GM23248 (cell line): ENCODE results near the gene EXO5.

Experiments used
- EZH2 ChIP-seq: fragments of 200-600 bp; sonication (generic); IDR thresholded peaks from 2 replicates; pipeline ENCODE4 v1.6.1; 2018; ENCODE audit warnings: antibody characterized with exemption, mild to moderate bottlenecking; ENCODE audit not compliant: insufficient read depth, poor library complexity, severe bottlenecking
- EZH2phosphoT487 ChIP-seq: fragments of 200-600 bp; sonication (generic); IDR thresholded peaks from 2 replicates; pipeline ENCODE4 v1.6.1; 2018; ENCODE audit warnings: antibody characterized with exemption, moderate library complexity, mild to moderate bottlenecking, low read depth; ENCODE audit not compliant: insufficient read depth

- TF ChIP-seq EZH2, result no peak
- TF ChIP-seq EZH2phosphoT487, result no peak
These were observed 13.2 kb upstream of the EXO5 start for GRCh38 chr1:40495315-40495903.
